ENCODE measurements around the gene UBL4A.
A peak's percentile ranks its signal among the peaks of the same experiment; 100 is the strongest.

UBL4A gene

GRCh38 chrX:154436983-154437752 is 49.2 kb downstream of the UBL4A start, which contains the start of gene GDI1:
TSS of gene GDI1 (plus strand) at chrX:154437154. CDS start at chrX:154437255, 101 bp downstream.
- peak; percentile 29 for DNase-seq

GRCh38 chrX:154436374-154436982 is 49.9 kb downstream of the UBL4A start:
- peak; percentile 37 for DNase-seq

GRCh38 chrX:154435171-154435733 is 51.2 kb downstream of the UBL4A start:
- DNase-seq: no peak

GRCh38 chrX:154434394-154435168 is 51.8 kb downstream of the UBL4A start:
- no peak for DNase-seq
